ENCODE data around the gene PADI3. TPM values are rescaled to one million over a fixed set of nuclear protein-coding genes. Genes with fewer than 3 reads are reported as not detected.

Gene PADI3
- total RNA-seq, 1 donor from 2014 or later, result not detected

DNA sequence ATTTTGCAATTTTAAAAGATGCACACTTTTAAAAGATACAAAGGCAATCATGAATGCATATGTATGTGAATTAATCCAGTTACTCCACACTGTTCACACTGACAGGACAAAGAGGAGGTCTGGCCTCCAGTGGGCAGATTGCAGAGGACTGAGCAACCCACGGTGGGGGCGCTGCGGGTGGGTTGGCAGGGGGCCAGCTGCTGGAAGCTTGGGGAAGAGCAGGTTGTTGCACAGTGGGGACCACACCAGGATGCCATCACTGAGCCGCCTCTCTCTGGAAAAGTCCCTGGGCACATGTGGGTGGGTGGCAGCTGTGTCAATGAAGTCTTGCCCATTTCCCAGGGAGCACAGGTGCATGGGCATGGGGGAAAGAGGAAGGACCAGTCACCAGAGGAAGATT lies 46.4 kb downstream of the PADI3 start:
- DNase-seq (ENCODE audit: extremely low read depth, low read depth, low spot score), result no peak

- DNase-seq (ENCODE audit: extremely low read depth, low read depth, low spot score), result no peak
Observed at GRCh38 chr1:17296086-17296485, 47.2 kb downstream of the PADI3 start.

GRCh38 chr1:17297991-17298390 lies 49.1 kb downstream of the PADI3 start:
- no peak for DNase-seq (ENCODE audit: extremely low read depth, low read depth, low spot score)

- DNase-seq (ENCODE audit: extremely low read depth, low read depth, low spot score), result no peak
Observed at GRCh38 chr1:17301767-17302166, 52.9 kb downstream of the PADI3 start.

DNA sequence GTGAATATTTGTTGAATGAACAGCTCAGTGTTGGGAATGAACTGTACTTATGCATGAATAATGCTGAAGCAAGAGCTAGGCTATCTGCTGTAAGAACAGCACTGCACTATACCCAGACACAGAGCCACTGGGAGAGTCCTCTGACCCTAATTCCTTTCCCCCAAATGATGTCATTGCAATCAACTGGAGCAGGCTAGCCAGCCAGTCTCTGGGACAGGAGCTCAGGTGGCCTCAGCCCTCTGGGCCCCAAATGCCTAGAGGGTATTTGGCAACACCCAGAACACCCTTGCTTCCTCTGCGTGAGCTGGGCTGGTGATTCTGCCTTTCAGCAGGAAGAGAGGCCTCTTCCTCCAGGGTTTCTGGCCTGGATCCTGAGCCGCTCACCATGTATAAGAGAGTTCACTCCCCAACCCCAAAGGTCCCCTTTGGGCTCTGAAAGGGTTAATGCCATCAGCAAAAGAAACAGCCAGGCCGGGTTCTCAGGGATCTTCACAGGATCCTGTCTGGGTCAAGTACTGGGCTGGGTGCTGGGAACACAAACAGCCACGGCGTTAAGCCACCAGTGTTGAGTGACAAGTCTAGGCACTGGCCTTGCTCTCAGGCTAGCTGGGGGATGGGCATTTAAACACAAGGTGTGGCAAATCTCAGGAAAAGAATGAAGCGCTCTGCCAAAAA lies 55.4 kb downstream of the PADI3 start:
- no peak for DNase-seq (ENCODE audit: extremely low read depth, low read depth, low spot score)

DNA sequence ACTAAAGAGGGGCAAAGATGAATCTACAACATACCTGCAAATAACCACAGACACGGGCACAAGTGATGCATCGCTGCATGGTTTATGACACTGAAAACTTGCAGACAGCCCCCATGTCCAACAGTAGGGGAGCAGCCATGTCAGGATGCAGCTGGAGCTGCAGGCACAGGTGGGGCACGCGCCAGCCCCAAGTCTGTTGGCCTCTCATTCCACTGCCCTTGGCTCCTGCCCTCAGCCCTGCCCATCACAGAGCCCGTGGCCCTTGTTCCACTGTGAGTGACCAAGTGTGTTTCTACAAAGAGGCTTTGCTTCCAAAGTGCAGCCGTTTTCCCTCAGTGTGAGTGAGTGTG lies 55.9 kb downstream of the PADI3 start:
- no peak for DNase-seq (ENCODE audit: extremely low read depth, low read depth, low spot score)

DNA sequence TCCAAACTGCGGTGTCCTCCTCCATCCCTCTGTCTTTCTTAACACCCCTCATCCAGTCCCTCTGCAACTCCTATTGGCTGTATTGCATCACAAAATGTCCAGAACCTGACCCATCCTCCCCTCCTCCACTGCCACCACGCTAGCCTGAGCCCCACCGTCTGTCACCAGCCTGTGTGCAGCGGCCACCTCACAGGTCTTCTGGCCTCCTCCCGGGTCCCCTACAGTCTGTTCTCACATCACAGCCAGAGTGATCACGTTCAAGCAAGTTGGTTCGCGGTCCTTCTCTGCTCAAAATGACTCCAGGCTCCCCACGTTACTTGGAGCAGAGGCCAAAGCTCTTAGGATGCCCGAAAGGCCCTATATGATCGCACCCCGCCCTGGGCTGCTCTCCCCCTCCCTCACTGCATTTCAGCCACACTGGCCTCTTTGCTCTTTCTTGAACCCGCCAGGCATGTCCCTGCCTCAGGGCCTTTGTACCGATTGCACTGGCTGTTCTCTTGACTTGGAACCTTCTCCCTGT lies 56.7 kb downstream of the PADI3 start:
- DNase-seq (ENCODE audit: extremely low read depth, low read depth, low spot score), result no peak

DNA sequence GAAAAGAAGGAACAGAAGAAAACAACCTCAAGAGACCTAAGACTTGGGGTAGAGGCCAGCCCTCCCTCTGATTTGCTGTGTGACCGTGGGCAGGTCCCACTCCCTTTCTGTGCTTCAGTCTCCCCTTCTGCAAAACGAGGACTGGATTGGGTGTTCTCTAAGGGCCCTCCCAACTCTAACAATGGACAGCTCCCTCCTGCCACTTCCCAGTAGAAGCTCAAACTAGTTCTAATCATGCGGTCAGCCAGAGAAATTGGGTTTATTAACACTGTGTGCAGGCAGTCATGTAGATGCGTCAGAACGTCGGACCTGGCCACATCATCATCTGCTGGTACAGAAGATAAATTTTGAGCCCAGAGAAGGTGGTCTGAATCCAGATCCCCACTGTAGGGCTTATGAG lies 57.5 kb downstream of the PADI3 start:
- DNase-seq (ENCODE audit: extremely low read depth, low read depth, low spot score), result no peak

DNA sequence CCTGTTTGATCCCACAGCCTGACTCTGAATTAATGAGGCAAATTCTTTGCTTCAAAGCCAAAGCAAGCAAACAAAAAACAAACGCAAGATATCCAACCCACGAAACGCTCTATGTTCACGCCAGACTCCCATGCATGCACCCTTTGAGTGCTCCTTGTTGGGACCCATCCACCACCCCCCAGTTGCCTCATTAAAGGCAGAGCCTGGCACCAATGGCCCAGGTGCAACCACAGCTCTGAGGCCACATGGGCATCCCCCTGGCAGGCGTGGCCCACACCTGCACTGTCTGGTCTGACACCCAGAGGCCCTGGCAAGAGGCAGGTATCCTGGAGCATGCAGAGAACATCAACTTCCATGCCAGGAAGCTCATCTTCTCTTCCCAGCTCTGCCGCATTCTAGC lies 58.0 kb downstream of the PADI3 start:
- DNase-seq (ENCODE audit: extremely low read depth, low read depth, low spot score), result no peak

- no peak for DNase-seq (ENCODE audit: extremely low read depth, low read depth, low spot score)
Observed at GRCh38 chr1:17307329-17307728, 58.4 kb downstream of the PADI3 start.

GRCh38 chr1:17307946-17308345 lies 59.0 kb downstream of the PADI3 start, which contains the start of gene PADI4:
TSS of gene PADI4 (plus strand) at chr1:17308197. CDS start at chr1:17308223, 26 bp downstream.
- DNase-seq (ENCODE audit: extremely low read depth, low read depth, low spot score), result no peak

DNA sequence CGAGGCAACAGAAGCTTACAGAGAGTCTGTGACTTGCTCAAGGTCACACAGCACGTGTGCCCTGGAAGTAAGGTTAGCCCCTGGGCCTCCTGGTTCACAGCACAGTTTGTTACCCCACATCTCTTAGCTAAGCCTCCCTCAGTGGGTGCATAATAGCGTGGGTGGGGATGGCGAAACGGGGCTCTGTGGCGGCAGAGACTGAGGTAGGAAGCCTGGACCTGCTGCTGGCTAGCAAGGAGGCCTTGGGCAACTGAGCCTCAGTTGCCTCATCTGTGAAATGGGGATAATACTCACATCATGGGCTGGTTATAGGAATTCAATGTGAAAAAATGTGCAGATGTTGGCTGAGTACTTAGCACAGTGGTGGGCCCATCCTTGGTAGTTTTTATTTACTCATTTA lies 59.7 kb downstream of the PADI3 start:
- DNase-seq (ENCODE audit: extremely low read depth, low read depth, low spot score), result no peak

GRCh38 chr1:17309426-17310067 lies 60.6 kb downstream of the PADI3 start:
- no peak for DNase-seq (ENCODE audit: extremely low read depth, low read depth, low spot score)

- DNase-seq (ENCODE audit: extremely low read depth, low read depth, low spot score), result no peak
Observed at GRCh38 chr1:17310068-17310640, 61.3 kb downstream of the PADI3 start.

- DNase-seq (ENCODE audit: extremely low read depth, low read depth, low spot score), result no peak
Observed at GRCh38 chr1:17313530-17314309, 64.8 kb downstream of the PADI3 start.

- no peak for DNase-seq (ENCODE audit: extremely low read depth, low read depth, low spot score)
Observed at GRCh38 chr1:17314491-17314971, 65.6 kb downstream of the PADI3 start.

DNA sequence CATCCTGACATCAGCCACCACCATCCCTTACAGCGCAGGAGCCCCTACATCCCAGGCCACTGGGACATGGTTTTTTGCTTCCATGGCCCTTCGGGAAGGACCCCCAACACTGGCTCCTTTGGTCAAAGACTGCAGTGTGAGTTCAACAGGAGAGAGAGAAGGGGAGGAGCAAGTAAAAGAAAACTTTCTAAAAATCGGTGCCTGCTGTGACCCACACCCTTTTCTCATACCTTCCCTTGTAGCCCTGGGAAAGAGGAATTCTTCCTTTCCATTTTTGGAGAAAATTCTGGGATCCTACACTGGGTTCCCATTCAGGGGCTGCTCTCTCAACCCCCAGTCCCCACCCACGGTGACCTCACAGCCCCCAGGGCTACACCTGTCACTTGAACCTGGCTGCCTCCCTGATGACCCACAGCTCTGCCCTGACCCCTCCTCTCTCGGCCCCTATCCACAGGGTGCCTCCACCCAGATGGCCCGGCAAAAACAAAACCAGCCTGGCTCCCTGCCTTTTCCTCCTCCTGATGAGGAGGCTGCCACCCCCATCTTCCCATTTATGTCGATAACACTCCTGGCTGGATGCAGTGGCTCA lies 66.7 kb downstream of the PADI3 start:
- no peak for DNase-seq (ENCODE audit: extremely low read depth, low read depth, low spot score)

DNA sequence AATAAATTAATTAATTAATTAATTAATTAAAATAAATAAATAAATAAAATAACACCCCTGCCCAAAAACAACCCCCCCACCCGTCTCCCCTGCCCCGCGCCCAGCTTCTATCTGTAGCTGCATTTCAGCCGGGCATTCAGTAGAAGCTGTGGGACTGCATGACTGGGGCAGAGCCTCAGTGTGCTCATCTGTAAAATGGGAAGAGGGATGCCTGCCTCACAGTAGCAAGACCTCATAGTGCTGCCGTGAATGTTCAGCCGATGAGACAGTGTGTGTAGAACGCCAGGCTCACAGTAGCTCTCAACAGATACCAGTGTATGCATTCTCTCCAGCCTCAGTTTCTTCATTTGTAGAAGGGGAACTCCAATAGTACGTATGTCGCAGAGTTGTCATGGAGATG lies 67.8 kb downstream of the PADI3 start:
- DNase-seq (ENCODE audit: extremely low read depth, low read depth, low spot score), result no peak

GRCh38 chr1:17318262-17318661 lies 69.4 kb downstream of the PADI3 start:
- DNase-seq (ENCODE audit: extremely low read depth, low read depth, low spot score), result no peak

- no peak for DNase-seq (ENCODE audit: extremely low read depth, low read depth, low spot score)
Observed at GRCh38 chr1:17319561-17320350, 70.9 kb downstream of the PADI3 start.

Measured in glomerular endothelial cell (primary cell).